GM10847 (cell line): Measurements from ENCODE around the gene PPIA.

Experiments
- POLR2A ChIP-seq: IDR thresholded peaks from 2 replicates; pipeline ENCODE4 v1.6.1; 2011; ENCODE audit not compliant: insufficient read length; ENCODE audit errors: extremely low read depth

Gene PPIA

GRCh38 chr7:44760034-44760580 lies 36.4 kb upstream of the PPIA start:
- TF ChIP-seq POLR2A, result no peak

DNA sequence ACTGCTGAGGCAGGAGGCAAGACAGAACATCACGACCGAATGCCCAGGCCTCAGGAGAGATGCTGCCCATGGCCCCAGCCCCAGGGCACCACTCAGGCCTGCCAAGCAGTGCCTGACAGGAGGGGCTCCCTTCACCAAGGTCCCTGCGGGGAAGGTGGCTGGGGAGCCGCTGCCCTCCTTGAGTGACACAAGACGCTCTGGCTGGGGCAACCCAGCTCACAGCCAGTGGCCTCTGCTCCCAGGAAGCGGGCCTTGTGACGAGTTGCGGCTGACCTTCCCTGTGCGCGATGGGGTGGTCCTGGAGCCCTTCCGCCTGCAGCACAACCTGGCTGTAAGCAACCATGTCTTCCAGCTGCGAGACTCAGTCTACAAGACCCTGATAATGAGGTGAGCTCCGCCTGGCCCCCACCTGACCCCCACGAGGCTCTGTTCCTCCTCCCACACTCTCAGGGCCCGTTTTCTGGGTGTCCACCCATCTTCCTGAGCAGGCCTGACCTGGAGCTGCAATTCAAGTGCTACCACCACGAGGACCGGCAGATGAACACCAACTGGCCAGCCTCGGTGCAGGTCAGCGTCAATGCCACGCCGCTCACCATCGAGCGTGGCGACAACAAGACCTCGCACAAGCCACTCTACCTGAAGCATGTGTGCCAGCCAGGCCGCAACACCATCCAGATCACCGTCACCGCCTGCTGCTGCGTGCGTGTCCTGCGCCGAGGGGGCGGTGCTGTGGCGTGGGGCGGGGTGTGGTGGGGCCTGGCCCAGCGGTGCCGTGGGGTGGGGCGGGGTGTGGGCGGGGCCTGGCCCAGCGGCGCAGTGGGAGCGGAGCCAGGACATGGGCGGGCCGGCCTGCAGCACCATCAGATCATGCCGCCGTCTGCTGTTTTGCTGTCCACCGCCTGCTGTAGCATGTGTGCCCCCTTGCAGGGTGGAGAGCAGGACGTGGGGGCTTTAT lies 35.0 kb upstream of the PPIA start:
- no peak for TF ChIP-seq POLR2A

- no peak for TF ChIP-seq POLR2A
Measured at GRCh38 chr7:44762300-44762699, 34.2 kb upstream of the PPIA start.

DNA sequence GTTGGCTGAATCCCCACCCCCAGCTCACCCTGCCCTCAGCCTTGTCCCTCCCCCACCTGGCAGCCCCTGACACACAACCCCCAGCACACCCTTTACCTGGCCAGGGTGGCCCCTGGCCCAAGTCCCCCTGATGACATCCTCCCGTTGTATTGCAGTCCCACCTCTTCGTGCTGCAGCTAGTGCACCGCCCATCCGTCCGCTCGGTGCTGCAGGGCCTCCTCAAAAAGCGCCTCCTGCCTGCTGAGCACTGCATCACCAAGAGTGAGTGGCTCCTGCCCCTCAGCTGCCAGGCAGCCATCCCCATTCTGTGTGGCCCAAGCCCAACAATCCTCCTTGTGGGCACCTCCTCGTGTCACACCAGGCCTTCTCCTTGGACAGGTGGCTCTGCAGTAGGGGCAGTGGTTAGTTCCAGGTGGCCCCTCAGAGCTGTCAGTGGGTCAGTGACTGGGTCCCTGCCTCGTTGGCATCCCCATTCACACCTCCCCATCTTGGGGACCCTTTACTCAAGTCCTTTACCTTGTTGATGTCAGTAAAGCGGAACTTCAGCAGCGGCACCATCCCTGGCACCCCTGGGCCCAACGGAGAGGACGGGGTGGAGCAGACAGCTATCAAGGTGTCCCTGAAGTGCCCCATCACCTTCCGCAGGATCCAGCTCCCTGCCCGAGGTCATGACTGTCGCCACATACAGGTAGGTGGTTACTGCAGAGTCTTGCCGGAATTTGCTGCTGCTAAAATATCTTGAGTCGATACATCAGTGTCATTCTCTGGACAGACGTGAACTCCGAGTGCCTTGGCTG lies 33.6 kb upstream of the PPIA start:
- no peak for TF ChIP-seq POLR2A

DNA sequence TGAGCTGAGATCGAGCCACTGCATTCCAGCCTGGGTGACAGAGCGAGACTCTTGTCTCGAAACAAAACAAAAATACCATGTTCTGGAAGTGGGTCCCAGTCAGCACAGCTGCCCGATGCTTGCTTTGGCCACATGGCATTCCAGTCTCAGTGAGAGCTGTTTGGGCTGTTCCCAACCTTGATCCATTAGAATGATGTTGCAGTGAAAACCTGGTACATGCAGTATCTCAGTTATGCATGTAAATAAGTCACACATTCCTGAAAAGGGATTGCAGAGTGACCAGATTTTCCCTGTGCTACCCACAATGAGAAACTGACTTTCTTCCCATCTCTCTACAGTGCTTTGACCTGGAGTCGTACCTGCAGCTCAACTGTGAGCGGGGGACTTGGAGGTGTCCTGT lies 32.4 kb upstream of the PPIA start:
- TF ChIP-seq POLR2A, result no peak

- TF ChIP-seq POLR2A, result no peak
Measured at GRCh38 chr7:44764665-44765578, 31.6 kb upstream of the PPIA start.

DNA sequence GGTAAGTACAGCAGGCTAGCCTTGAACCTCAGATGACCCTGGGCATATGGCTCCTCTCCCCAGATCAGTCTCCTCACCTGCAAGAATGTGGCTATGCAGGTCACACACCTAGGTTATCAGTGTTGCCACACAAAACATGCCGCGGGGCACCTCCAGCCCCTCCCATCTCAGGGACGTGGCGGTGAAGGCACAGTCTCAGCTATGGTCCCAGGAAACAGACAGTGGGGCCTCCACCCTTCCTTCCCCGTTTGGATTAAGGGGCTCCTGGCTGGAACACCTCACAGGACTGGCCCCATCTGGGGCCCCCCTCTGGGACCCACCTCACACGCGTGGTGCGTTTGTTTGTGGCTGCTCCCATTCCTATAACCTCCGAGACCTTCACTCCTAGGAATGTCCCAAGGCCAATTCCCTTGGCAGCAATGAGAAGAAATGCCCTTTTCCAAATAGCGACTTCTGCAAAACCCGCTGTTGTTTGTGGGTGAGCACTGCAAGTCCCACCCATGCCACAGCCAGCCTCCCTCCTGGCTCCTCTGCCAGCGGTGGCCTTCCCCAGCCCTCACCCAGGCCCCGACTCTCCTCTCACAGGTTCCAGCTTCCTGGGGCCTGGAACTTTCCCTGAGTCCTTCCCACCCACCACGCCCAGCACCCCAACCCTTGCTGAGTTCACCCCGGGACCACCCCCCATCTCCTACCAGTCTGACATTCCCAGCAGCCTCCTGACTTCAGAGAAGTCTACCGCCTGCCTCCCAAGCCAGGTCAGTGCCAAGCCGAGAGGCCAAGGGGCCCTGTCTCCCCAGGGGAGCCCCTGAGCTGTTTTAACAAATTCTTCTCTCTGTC lies 30.7 kb upstream of the PPIA start:
- no peak for TF ChIP-seq POLR2A

DNA sequence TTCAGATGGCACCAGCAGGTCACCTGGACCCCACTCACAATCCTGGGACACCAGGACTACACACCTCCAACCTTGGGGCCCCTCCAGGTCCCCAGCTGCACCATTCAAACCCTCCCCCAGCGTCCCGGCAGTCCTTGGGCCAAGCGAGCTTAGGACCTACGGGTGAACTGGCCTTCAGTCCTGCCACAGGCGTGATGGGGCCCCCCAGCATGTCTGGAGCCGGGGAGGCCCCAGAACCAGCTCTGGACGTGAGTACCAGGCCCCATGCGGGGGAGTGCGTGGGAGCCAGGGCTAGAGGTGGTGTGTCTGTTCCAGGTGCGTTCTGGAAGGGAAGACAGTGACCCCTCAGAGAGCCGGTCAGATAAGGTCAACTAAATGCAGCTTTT lies 30.1 kb upstream of the PPIA start:
- TF ChIP-seq POLR2A, result no peak

- no peak for TF ChIP-seq POLR2A
Measured at GRCh38 chr7:44767134-44767911, 29.2 kb upstream of the PPIA start.

GRCh38 chr7:44767912-44768627 lies 28.4 kb upstream of the PPIA start:
- no peak for TF ChIP-seq POLR2A

- TF ChIP-seq POLR2A, result no peak
Measured at GRCh38 chr7:44768628-44769371, 27.7 kb upstream of the PPIA start.

GRCh38 chr7:44769376-44769775 lies 27.1 kb upstream of the PPIA start:
- TF ChIP-seq POLR2A, result no peak

DNA sequence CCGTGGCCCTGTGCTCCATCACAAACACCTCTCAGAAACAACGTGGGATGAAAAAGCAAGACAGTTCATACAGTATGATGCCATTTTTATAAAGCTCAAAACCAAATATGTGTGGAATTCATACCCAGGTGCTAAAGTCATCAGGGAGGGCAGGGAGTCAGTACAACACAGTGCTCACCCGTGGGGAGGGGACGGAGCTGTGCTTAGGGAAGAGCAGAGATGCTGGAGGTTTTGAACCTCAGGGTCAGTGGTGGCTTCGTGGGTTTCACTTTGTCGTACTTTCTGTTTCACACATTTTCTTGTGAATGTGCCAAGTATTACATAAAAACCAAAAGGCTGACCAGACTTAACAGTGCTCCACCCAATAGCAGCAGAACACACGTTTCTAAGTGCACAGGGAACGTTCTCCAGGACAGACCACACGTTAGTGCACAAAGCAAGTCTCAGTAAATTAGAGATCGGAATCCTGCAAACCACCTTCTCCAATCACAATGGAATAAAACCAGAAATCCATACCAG lies 26.6 kb upstream of the PPIA start:
- TF ChIP-seq POLR2A, result no peak
